AG09319 (cell line): ENCODE data around the gene UPK3A.

Experiments used
- DNase-seq: peaks from one replicate; pipeline ENCODE4 v3.0.0-alpha.2; 2010; ENCODE audit warnings: low read depth; ENCODE audit errors: extremely low read depth
- CTCF ChIP-seq: IDR thresholded peaks from 2 replicates; pipeline ENCODE4 v1.5.1; 2011; ENCODE audit warnings: low read depth, mild to moderate bottlenecking, inconsistent platforms, low read length, moderate library complexity

The UPK3A gene

GRCh38 chr22:45268167-45268957 lies 16.4 kb upstream of the UPK3A start:
- no peak for TF ChIP-seq CTCF
- DNase-seq = no peak

GRCh38 chr22:45268958-45269844 lies 15.5 kb upstream of the UPK3A start:
- DNase-seq = no peak
- TF ChIP-seq CTCF = peak; percentile 45

- TF ChIP-seq CTCF = no peak
- DNase-seq = no peak
Observed at GRCh38 chr22:45270095-45271020, 14.4 kb upstream of the UPK3A start.

GRCh38 chr22:45271667-45272201 lies 13.0 kb upstream of the UPK3A start:
- TF ChIP-seq CTCF = no peak
- DNase-seq = no peak

GRCh38 chr22:45272498-45272897 lies 12.3 kb upstream of the UPK3A start:
- TF ChIP-seq CTCF = no peak
- DNase-seq = no peak

GRCh38 chr22:45273452-45274075 lies 11.2 kb upstream of the UPK3A start:
- TF ChIP-seq CTCF = no peak
- DNase-seq = no peak
